Suppressor macrophage treated with lipopolysaccharide for 4 hours (primary cell): ENCODE results near the gene ABAT.
"Not testable (repeated sequence)": the region's sequence is repeated elsewhere in the genome, so short reads cannot be mapped to it uniquely, and the experiment has no call there.

Experiments
- DNase-seq: peaks from one replicate; pipeline ENCODE4 v3.0.0-alpha.2; 2020

Gene ABAT

DNA sequence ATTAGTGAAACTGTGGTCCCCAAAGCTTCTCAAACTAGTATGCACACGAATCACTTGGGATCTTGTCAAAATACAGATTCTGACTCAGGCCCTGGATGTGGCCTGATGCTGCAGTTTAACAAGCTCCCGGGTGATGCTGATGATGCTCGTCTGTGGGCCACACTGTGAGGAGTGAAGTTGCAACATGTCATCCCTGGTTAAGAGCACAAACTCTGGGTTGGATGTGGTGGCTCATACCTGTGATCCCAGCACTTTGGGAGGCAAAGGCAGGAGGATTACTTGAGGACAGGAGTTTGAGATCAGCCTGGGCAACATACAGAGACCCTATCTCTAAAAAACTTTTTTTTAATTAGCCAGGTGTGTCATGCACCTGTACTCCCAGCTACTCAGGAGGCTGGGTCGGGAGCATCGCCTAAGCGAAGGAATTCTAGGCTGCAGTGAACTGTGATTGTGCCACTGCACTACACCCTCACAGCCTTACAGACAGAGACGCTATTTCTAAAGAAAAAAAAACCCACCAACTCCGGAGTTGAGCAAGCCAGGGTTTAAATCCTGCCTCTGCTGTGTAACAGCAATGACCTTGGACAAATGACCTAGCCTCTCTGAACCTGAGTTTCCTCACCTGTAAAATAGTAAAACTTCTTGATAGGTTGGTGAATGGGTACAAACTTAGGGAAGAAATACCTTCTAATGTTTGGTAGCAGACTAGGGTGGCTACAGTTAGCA, 24.4 kb upstream of the ABAT start:
- no peak for DNase-seq

GRCh38 chr16:8651958-8652357, 22.5 kb upstream of the ABAT start:
- DNase-seq: not testable (repeated sequence)

DNA sequence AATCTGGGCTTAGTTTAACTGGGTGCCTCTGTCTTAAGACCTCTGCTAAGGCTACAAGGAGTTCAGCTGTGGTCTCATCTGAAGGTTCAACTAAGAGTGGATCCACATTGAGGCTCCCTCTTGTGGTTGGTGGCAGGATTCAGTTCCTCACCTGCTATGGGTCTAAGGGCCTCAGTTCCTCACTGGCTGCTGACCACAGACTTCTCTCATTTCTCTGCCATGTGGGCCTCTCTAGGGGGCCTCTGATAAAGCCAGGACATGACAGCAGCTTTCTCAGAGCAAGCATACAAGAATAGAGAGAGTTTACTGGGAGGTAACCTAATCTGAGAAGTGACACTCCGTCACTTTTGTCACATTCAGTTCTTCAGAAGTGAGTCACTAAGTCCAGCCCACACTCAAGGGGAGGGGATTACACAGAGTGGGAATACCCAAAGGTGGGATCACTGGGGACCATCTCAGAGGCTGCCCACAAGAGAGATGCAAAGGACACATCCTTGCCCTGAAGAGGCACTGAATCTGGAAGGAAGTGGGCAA, 19.2 kb upstream of the ABAT start:
- peak; percentile 42 for DNase-seq

DNA sequence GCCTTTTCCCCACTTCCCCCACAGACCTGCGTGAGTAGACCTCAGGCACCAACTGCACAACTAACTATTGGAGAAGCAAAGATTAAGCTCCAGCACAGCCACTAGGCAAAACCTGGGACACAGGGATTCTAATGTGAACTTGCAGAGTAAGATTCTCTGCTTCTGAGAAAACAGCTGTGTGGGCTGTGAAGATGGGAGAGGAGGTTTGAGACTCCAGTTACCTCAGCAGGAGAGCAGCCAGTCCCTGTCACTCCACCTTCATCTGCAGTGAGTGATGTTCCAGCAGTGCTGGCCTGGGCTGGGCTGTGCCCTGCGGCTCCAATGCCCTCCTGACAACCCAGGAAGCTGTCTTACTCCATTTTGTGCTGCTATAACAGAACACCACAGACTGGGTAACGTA, 18.0 kb upstream of the ABAT start:
- DNase-seq: no peak

DNA sequence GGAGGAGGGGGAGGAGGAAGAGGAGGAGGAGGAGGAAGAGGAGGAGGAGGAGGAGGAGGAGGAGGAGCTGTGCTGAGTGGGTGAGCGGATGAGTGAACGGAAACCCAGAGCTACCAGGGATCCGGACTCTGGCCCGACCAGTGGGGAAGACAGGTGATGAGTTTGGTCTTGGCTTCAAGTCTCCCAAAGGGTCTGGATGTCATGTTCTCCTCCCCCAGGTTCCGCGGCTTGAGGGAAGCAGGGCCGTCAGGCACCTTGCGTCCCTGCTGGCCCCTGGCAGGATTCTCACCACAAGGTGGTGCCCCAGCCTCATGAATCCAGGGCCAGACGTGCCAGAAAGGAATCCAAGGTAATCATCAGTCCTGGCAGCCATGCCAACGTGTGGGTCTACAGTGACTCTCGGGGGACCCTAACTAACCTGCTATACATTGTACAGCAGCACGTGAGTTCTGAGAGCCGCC, 13.5 kb upstream of the ABAT start:
- peak; percentile 45 for DNase-seq

DNA sequence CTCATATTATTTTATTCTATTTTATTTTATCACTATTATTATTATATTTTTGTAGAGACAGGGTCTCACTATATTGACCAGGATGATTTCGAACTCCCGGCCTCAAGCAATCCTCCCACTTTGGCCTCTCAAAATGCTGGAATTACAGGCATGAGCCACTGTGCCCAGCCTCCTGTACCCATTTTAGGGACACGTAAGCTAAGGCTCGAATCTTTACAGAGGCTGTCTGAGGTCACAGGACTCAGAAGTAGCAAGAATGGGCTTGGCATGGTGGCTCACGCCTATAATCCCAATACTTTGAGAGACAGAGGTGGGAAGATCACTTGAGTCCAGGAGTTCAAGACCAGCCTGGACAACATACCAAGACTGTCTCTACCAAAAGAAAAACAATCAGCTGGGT, 12.7 kb upstream of the ABAT start:
- DNase-seq: no peak

DNA sequence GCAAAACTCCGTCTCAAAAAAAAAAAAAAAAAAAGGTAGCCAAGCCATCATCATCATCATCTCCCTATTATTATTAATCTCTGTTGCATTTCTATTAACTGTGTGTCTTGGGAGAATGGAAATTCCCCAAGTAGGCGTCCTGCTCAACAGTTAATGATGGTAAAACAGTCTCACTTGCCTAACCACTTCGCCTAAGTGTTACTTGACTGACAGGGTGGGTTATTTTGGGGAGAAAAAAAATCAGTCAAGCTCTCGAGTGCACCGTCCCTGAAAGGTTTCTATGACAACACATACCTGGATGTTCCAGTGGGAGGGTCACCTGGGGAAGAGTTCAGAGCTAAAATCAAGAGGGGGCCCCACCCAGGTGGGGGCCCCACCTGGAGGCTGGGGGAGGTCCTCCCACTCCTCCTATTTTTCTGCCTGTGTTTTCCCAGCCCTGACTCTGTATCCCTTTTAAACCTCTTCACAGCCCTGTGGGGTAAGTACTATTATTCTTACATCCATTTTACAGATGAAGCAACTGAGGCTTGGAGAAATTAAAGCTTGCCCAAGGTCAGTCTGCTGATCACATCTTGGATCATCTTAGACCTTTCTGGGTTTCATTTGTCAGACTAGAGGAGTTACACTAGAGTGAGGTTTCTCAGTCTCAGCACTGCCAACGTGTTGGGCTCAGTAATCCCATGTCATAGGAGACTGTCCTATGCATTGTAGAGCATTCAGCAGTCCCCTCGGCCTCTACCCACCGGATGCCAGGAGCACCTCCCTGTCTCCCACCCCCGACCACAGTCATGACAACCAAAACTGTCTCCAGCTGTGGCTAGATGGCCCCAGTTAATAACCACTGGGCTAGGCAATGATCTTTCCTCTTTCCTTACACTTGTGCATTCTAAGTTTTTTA, 11.0 kb upstream of the ABAT start:
- DNase-seq: no peak

GRCh38 chr16:8665529-8665928, 8.9 kb upstream of the ABAT start:
- DNase-seq: no peak

GRCh38 chr16:8667492-8667891, 6.9 kb upstream of the ABAT start:
- DNase-seq: no peak

DNA sequence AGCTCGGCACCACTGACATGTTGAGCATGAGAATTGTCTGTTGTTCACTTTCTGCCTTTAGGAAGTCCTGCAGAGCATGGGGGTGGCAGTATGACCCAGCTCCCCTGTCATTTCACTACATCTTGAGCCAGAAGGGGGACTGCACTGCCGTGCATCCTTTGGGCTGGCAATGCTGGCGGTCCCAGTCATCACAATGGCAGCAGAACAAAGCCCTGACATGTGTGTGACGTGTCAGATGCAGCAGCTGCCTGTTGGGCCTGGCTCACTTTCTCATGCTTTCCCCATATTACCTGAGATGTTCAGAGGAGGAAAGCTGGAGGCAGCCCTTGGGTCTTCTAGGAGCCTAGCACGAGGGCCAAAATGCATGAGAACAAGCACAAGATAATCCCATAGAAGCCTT, 6.3 kb upstream of the ABAT start:
- no peak for DNase-seq

GRCh38 chr16:8669481-8669880, 4.9 kb upstream of the ABAT start:
- DNase-seq: no peak

GRCh38 chr16:8670014-8670560, 4.3 kb upstream of the ABAT start:
- DNase-seq: no peak

GRCh38 chr16:8673611-8674412, 605 bp upstream of the ABAT start:
- peak; percentile 2 for DNase-seq

- no peak for DNase-seq
These were observed 1.1 kb downstream of the ABAT start for GRCh38 chr16:8675183-8676159.

- DNase-seq: no peak
These were observed 1.7 kb downstream of the ABAT start for GRCh38 chr16:8676160-8676547.

DNA sequence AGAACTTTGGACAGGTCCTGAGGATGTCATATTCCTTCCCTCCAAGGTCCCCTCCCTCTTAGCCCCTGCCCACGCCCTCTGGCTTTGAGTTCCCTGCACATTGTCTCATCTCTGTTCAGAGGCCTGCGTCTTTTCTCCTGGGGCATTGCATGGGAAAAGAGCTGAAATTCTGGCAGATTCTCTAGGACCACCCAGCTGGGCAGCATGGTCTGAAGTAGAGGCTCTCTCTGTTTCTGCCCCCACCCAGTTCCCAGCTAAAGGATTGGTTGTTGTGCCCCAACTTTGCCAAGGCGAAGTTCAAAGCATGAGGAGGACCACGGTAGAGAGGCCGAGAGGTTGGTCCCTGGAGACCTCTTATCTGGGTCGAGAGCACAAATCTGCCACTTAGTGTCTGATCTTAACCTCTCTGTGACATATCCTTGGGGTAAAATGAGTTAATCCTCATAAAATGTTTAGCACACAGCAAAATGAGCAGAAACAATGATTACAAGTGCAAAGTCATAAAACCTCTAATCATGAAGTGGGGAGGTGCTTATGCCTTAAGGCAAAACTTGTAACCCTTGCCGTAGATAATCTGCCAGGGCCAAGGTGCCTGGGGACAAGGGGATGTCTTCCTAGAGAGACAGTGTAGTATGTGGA, 2.4 kb downstream of the ABAT start:
- DNase-seq: no peak

DNA sequence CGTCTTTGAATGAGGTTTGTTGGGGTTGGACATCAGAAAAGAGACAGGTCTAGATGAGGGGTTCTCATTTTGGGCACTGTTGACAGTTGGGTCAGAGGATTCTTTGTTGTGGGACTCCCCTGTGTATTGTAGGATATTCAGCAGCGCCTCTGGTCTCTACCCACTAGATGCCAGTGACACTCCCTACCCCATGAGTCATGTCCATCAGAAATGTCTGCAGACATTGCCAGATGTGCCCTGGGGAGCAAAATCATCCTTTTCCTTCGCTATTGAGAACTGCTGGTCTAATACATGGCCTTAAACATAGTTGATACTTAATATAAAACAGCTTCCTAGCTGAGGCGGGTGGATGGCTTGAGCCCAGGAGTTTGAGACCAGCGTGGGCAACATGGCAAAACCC, 3.1 kb downstream of the ABAT start:
- DNase-seq: no peak

GRCh38 chr16:8678068-8678927, 3.9 kb downstream of the ABAT start:
- DNase-seq: no peak

DNA sequence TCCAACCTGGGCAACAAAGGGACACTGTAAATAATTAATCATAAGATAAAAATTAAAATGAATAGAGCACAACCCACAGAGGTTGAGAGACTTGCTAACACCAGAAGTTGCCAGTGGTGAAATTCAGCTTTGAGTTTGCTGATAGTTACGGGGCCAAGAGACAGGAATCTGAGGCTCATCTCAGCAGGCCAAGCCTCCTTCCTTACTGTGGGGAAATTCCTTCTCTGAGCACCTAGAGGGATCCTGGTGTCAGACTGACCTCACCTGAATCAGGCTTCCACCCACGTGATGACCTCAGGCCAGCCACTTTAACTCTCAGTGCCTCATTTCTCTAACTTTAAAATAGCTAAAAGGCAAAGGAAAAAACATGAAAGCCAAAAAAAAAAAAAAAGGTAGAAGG, 4.7 kb downstream of the ABAT start:
- DNase-seq: no peak
